HG02623 (cell line): Measurements from ENCODE around the gene HIGD1C.
"Not testable (repeated sequence)": the region's sequence is repeated elsewhere in the genome, so short reads cannot be mapped to it uniquely, and the experiment has no call there.

Source experiments
- ATAC-seq: cut with Tn5 transposase; IDR thresholded peaks from one replicate; pipeline ENCODE4 v1.9.1; 2021; ENCODE audit warnings: moderate library complexity; ENCODE audit not compliant: unreplicated experiment

The HIGD1C gene

DNA sequence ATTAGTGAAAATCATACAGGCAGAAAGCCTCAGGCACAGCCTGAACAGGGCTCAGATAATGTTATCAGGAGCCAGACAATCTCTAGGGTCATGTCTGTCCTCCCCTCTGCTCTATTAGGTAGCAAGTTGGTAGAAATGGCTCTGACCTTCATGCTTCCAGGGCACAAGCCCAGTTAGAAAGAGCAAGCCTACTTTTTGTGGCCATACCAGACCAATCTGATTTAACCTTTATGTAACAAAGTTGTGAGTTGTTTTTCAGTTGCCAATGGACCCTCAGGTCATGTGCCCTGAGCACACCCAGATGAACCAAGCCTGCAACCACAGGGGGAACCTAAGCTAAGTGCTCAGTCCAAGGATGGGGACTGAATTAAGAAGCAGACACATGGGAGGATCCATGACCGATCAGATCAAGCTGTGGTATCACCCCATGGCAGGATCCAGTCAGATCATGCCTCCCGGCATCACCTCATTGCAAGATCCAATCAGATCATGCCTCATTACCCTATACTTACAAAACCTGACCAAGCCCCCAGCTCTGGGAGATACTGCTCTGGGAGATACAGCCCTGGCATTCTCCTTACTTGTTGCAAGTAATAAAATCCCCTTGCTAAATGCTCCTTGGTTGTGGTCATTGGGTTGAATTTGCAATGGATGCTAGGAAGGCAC, 18.8 kb upstream of the HIGD1C start:
- no peak for ATAC-seq

GRCh38 chr12:50934371-50934851, 17.9 kb upstream of the HIGD1C start:
- ATAC-seq = no peak

GRCh38 chr12:50934981-50935807, 17.1 kb upstream of the HIGD1C start:
- ATAC-seq = no peak

- no peak for ATAC-seq
Observed at GRCh38 chr12:50936821-50937530, 15.4 kb upstream of the HIGD1C start.

GRCh38 chr12:50937653-50938052, 14.7 kb upstream of the HIGD1C start:
- ATAC-seq = no peak

- ATAC-seq = no peak
Observed at GRCh38 chr12:50947933-50948626, 4.3 kb upstream of the HIGD1C start.

DNA sequence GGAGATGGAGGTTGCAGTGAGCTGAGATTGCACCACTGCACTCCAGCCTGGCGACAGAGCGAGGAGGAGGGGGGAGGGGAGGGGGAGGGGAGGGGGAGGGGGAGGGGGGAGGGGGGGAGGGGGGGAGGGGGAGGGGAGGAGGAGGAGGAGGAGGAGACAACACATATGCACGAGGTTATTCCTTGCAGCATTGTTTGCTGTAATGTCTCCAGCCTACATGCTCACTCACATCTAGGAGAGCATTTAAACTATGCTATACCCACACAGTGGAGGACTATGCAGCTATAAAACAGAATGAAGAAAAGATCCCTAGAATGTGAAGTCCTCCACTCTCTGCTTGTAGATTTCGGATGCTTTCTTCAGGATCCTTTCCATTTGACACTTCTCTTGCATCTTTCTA, 3.5 kb upstream of the HIGD1C start:
- ATAC-seq = no peak

DNA sequence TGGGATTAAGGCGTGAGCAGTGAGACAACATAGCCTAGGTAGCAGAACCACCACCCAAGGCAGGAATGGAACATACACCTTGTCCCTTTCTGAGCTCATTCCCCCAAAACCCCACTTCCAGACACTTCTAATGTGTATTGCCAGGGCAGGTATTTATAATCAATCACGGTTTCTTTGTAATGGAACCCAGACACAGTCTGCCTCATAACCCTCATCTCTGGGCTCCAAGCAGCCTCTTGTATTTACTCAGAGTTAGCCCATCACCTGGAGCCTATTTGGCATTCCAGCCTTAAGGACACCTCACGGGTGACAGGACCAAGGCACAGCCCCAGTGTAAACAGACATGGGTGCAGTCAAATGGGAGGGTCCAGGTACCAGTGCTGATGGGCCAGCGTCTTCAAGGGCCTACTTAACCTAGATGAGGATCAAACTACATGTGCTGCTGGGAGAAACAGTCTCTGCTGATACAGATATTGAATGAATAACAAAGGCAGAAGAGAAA, 2.5 kb upstream of the HIGD1C start:
- no peak for ATAC-seq

GRCh38 chr12:50951112-50951511, 1.2 kb upstream of the HIGD1C start:
- ATAC-seq = no peak

DNA sequence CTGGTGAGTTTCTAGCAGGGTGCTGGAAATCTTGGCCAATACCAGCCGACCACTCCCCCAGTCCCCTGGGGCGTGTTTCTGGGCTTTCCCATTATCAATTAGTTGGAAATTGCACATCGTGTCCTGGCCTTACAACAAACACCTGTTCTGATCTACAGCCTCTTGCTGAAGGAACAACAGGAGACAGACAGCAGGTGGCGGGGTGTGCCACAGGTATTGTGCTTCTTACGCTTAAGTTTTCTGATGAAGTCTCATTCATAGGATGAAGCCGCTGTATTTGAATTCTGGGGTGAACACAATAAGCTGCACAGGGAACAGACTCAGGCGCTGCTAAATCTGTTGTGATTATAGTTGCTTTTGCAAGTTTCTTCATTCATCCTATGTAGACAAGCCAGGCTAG, 703 bp downstream of the HIGD1C start:
- no peak for ATAC-seq

DNA sequence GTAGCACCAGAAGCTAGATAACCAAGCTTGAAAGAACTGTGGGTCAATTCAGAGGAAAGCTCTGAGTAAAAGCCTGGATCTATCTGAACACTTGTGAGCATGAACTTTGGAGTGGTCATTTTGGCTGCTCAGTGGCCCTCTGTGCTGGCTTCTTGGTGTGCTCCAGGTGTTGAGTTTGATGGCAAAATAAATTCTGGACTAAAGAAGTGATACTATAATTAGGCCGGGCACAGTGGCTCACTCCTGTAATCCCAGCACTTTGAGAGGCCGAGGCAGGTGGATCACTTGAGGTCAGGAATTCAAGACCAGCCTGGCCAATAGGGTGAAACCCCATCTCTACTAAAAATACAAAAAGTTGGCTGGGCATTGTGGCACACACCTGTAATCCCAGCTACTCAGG, 2.4 kb downstream of the HIGD1C start:
- ATAC-seq = not testable (repeated sequence)

DNA sequence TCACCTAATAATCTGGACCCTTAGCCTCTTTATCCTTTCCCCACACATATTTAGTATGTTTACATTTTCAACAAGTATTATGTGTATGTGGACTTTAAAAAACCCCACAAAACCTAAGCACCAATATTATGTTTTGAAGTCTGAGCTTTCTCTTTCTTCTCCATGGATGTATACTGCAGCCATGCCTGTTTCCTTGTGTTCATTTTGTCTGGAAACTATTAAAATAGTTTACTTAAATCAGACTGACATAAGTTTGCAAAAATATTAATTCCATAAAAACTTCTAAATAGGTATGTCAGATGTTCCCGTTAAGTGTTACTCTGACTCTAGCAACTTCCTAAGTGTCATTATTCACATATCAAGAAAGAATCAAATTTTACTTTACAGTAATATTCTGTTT, 2.9 kb downstream of the HIGD1C start:
- ATAC-seq = no peak

DNA sequence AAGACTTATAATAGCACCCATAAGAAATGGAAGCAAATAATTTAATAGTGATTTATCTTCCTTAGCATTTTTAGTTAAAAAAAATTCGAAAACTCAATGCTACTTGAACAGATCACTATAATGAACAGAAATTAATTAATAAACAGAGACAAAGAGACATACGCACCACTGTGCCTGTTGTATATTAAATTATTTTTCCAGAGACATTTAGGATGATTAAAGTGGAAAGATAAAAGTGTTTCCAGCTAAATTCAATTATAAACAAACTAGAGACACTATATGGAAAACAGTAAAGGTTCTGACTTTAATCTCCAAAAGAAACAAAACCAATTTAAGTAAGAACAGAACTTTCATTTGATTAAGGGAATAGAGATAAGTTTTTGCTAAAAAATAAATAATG, 3.4 kb downstream of the HIGD1C start:
- ATAC-seq = no peak

GRCh38 chr12:50960130-50960529, 7.8 kb downstream of the HIGD1C start:
- no peak for ATAC-seq

GRCh38 chr12:50961708-50962107, 9.4 kb downstream of the HIGD1C start:
- no peak for ATAC-seq

- ATAC-seq = no peak
Observed at GRCh38 chr12:50964432-50964831, 12.1 kb downstream of the HIGD1C start.

DNA sequence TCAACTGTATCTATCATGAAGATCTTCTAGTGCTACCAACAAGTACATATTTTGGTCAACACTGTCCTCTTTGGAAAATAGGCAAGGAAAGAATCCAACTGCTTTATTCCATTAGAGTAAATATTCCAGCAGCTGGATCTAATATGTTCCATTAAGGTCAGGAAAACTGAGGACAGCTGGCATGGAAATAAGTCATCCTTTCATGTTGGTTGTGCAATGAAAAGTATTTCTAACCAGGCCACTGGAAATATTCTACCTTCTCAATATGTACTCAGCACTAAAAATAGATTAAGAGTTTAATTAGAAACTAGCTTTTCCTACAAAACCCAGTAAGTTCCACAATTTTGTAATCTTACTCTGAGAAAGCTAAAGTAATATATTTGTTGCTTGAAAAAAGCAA, 19.6 kb downstream of the HIGD1C start:
- ATAC-seq = no peak

- peak; percentile 63 for ATAC-seq
Observed at GRCh38 chr12:50979369-50980052, 27.2 kb downstream of the HIGD1C start.

DNA sequence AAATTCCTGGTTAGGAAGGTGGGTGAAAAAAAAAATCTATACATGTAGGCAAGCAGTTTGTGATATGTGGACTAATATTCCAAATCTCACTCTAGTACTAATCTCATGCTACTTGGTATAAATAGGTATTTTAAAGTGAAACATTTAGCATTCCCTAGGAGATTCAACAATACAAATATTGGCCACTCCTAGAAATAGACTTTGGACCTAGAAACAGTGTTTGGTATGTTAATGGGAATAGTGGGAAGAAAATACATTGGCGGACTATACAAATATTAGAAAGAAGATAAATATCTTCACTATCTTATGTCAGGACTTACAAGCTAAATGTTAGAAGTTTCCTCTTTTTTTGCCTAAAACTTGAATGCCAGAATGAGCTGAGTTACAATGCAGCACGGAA, 28.2 kb downstream of the HIGD1C start:
- no peak for ATAC-seq
